DOHH2 (cell line): ENCODE measurements around the gene CLEC10A.

ENCODE experiments used
- H3F3A ChIP-seq: fragments of 200-600 bp; sonication (generic), shearing (Covaris generic); 2 replicates; pipeline ENCODE4 v1.6.0; 2016; ENCODE audit warnings: antibody characterized with exemption, mild to moderate bottlenecking; ENCODE audit not compliant: control insufficient read depth, insufficient read depth
- H3K27ac ChIP-seq: fragments of 200-600 bp; sonication (generic); 2 replicates; pipeline ENCODE4 v1.5.1; 2014; ENCODE audit warnings: low read depth, mild to moderate bottlenecking, low read length, moderate library complexity
- H3K27me3 ChIP-seq: fragments of 200-600 bp; sonication (generic); 2 replicates; pipeline ENCODE4 v1.6.1; 2014; ENCODE audit warnings: mild to moderate bottlenecking, low read length, mixed read lengths; ENCODE audit not compliant: control insufficient read depth
- H3K36me3 ChIP-seq: fragments of 200-600 bp; sonication (generic); 2 replicates; pipeline ENCODE4 v1.6.1; 2014; ENCODE audit warnings: mild to moderate bottlenecking, low read length, moderate library complexity, mixed read lengths; ENCODE audit not compliant: control insufficient read depth
- H3K4me1 ChIP-seq: fragments of 200-600 bp; sonication (generic); 2 replicates; pipeline ENCODE4 v1.6.1; 2014; ENCODE audit warnings: mild to moderate bottlenecking, low read length, mixed read lengths; ENCODE audit not compliant: control insufficient read depth
- H3K4me2 ChIP-seq: fragments of 200-600 bp; sonication (generic); 2 replicates; pipeline ENCODE4 v1.6.0; 2014; ENCODE audit warnings: mild to moderate bottlenecking, low read length, moderate library complexity
- H3K4me3 ChIP-seq: fragments of 200-600 bp; sonication (generic); 2 replicates; pipeline ENCODE4 v1.5.1; 2014; ENCODE audit warnings: mild to moderate bottlenecking, low read length, mixed read lengths
- H3K79me2 ChIP-seq: fragments of 200-600 bp; sonication (generic); 2 replicates; pipeline ENCODE4 v1.6.1; 2014; ENCODE audit warnings: mild to moderate bottlenecking, low read length, mixed read lengths; ENCODE audit not compliant: control insufficient read depth
- H3K9me2 ChIP-seq: fragments of 200-600 bp; sonication (generic); replicated peaks from 2 replicates; pipeline ENCODE4 v1.6.1; 2014; ENCODE audit warnings: mild to moderate bottlenecking, low read length, mixed read lengths; ENCODE audit not compliant: control insufficient read depth
- H3K9me3 ChIP-seq: fragments of 200-600 bp; sonication (generic); 2 replicates; pipeline ENCODE4 v1.6.1; 2014; ENCODE audit warnings: antibody characterized with exemption, low read length, mixed read lengths; ENCODE audit not compliant: control insufficient read depth, insufficient read depth
- H4K20me1 ChIP-seq: fragments of 200-600 bp; sonication (generic); 2 replicates; pipeline ENCODE4 v1.6.0; 2014; ENCODE audit warnings: low read depth, mild to moderate bottlenecking, antibody characterized with exemption, low read length, moderate library complexity; ENCODE audit not compliant: control insufficient read depth, insufficient read depth
- CTCF ChIP-seq: fragments of 200-600 bp; sonication (generic); IDR thresholded peaks from one replicate; pipeline ENCODE4 v1.5.1; 2014; ENCODE audit warnings: antibody characterized with exemption, mild to moderate bottlenecking, low read depth, low read length; ENCODE audit not compliant: poor library complexity, severe bottlenecking
- EZH2phosphoT487 ChIP-seq: fragments of 200-600 bp; sonication (generic); IDR thresholded peaks from 2 replicates; pipeline ENCODE4 v1.6.1; 2017; ENCODE audit warnings: borderline replicate concordance, mild to moderate bottlenecking, antibody characterized with exemption, low read length, moderate library complexity, mixed read lengths

CLEC10A gene

GRCh38 chr17:7072406-7072805, 7.6 kb downstream of the CLEC10A start:
- no peaks in the 10 kb centered on the region for H3K9me2 ChIP-seq
- H3K27ac ChIP-seq = no peak overlapping the region
- H3K4me3 ChIP-seq = no peak overlapping the region
- H3K4me1 ChIP-seq = no peaks in the 10 kb centered on the region
- no peaks in the 10 kb centered on the region for H3K79me2 ChIP-seq
- H3K36me3 ChIP-seq = no peaks in the 10 kb centered on the region
- peaks cover 4% of the 10 kb centered on the region; the same call in 1 of the 2 replicates for H3K9me3 ChIP-seq
- peaks cover 9% of the 10 kb centered on the region; the same call in 1 of the 2 replicates for H3K27me3 ChIP-seq
- H4K20me1 ChIP-seq = no peaks in the 10 kb centered on the region
- no peaks in the 10 kb centered on the region for H3F3A ChIP-seq
- H3K4me2 ChIP-seq = no peak overlapping the region
- TF ChIP-seq EZH2phosphoT487 (no peak), CTCF (no peak)

- Histone ChIP-seq H3K27me3 (peaks cover 9% of the 10 kb centered on the region; the same call in 1 of the 2 replicates), H3K27ac (no peak overlapping the region), H4K20me1 (no peaks in the 10 kb centered on the region), H3K4me3 (no peak overlapping the region), H3K9me2 (no peaks in the 10 kb centered on the region), H3F3A (no peaks in the 10 kb centered on the region), H3K79me2 (no peaks in the 10 kb centered on the region), H3K9me3 (peaks cover 4% of the 10 kb centered on the region; the same call in 1 of the 2 replicates), H3K36me3 (no peaks in the 10 kb centered on the region), H3K4me2 (no peak overlapping the region), H3K4me1 (no peaks in the 10 kb centered on the region)
- TF ChIP-seq CTCF (no peak), EZH2phosphoT487 (no peak)
Observed at GRCh38 chr17:7070712-7071111, 9.3 kb downstream of the CLEC10A start.

GRCh38 chr17:7068268-7068667, 11.8 kb downstream of the CLEC10A start:
- no peak overlapping the region for H3K4me2 ChIP-seq
- H4K20me1 ChIP-seq = no peaks in the 10 kb centered on the region
- no peak overlapping the region for H3K4me3 ChIP-seq
- TF ChIP-seq CTCF (no peak), EZH2phosphoT487 (no peak)
- no peak overlapping the region for H3K27ac ChIP-seq
- H3K36me3 ChIP-seq = no peaks in the 10 kb centered on the region
- H3K79me2 ChIP-seq = no peaks in the 10 kb centered on the region
- H3K27me3 ChIP-seq = peaks cover 11% of the 10 kb centered on the region; the same call in 1 of the 2 replicates
- no peaks in the 10 kb centered on the region for H3K4me1 ChIP-seq
- no peaks in the 10 kb centered on the region for H3K9me2 ChIP-seq
- H3K9me3 ChIP-seq = peaks cover 4% of the 10 kb centered on the region; the same call in 1 of the 2 replicates
- no peaks in the 10 kb centered on the region for H3F3A ChIP-seq
